H1 (cell line): Measurements from ENCODE around the gene KCNN1. TPM values are rescaled to one million over a fixed set of nuclear protein-coding genes. Genes with fewer than 3 reads are reported as not detected.

Experiments used
- CTCF ChIA-PET: fragments of 300-600 bp; sonication (Branson Sonifier 250); formaldehyde crosslinking; loops from one replicate; lab custom pipeline; 2021; ENCODE audit not compliant: partially characterized antibody; lab: Charles Lee
- POLR2A ChIA-PET: fragments of 300-600 bp; sonication (Branson Sonifier 250); formaldehyde crosslinking; loops from one replicate; lab custom pipeline; 2021; ENCODE audit warnings: inconsistent platforms; ENCODE audit not compliant: partially characterized antibody; lab: Charles Lee
- DNase-seq, 2 experiments: peaks; one replicate each; pipeline versions ENCODE4 v3.0.0 to v3.0.0-alpha.2; 2010 to 2022; ENCODE audit warnings: low spot score in 2 of 2, low read depth in 1 of 2, mixed read lengths in 1 of 2
- FAIRE-seq: peaks from 2 replicates; lab custom pipeline; 2011; peaks lifted over from hg19 to GRCh38; lab: Jason Lieb, UNC
- H2AFZ ChIP-seq: 2 replicates; pipeline ENCODE4 v1.8.1; 2012; ENCODE audit warnings: low read length, inconsistent platforms
- H2AK5ac ChIP-seq: 2 replicates; pipeline ENCODE4 v1.6.1; 2013; ENCODE audit warnings: low read depth, low read length
- H2BK120ac ChIP-seq: replicated peaks from 2 replicates; pipeline ENCODE3; 2013; ENCODE audit warnings: low read depth, low read length, inconsistent platforms
- H2BK12ac ChIP-seq: 2 replicates; pipeline ENCODE4 v1.6.1; 2013; ENCODE audit warnings: low read depth, low read length
- H2BK15ac ChIP-seq: 2 replicates; pipeline ENCODE4 v1.6.1; 2013; ENCODE audit warnings: low read length
- H2BK20ac ChIP-seq: 2 replicates; pipeline ENCODE4 v1.6.1; 2013; ENCODE audit warnings: low read length
- H2BK5ac ChIP-seq: 2 replicates; pipeline ENCODE4 v1.6.1; 2013; ENCODE audit warnings: low read depth, low read length
- H3K14ac ChIP-seq: 2 replicates; pipeline ENCODE4 v1.6.1; 2013; ENCODE audit warnings: inconsistent platforms; ENCODE audit not compliant: insufficient read length
- H3K18ac ChIP-seq: 2 replicates; pipeline ENCODE4 v1.6.1; 2013; ENCODE audit warnings: low read length; ENCODE audit errors: extremely low read depth
- H3K23ac ChIP-seq: 2 replicates; pipeline ENCODE4 v1.6.1; 2013; ENCODE audit warnings: inconsistent platforms; ENCODE audit not compliant: insufficient read length
- H3K23me2 ChIP-seq: 2 replicates; pipeline ENCODE4 v1.6.1; 2013; ENCODE audit warnings: low read depth, low read length
- H3K27ac ChIP-seq: 2 replicates; pipeline ENCODE4 v1.6.1; 2011; ENCODE audit warnings: low read depth, low read length, inconsistent platforms
- H3K27me3 ChIP-seq, 4 experiments: replicated peaks in 1 of 4; 1 replicate in 1 of 4; 2 replicates in 3 of 4; pipeline versions ENCODE4 v1.6.1 to v1.8.1; 2011 to 2013; ENCODE audit warnings: low read length in 3 of 4, mild to moderate bottlenecking in 3 of 4, inconsistent platforms in 2 of 4, mixed read lengths in 2 of 4, moderate library complexity in 1 of 4; ENCODE audit not compliant: control insufficient read depth in 3 of 4, insufficient read depth in 3 of 4; ENCODE audit errors: extremely low read depth in 1 of 4
- H3K36me3 ChIP-seq, 4 experiments: 2 replicates each; pipeline versions ENCODE4 v1.6.1 to v1.8.1; 2011 to 2013; ENCODE audit warnings: mild to moderate bottlenecking in 4 of 4, low read length in 3 of 4, moderate library complexity in 2 of 4, control low read depth in 1 of 4, inconsistent platforms in 1 of 4; ENCODE audit not compliant: insufficient read depth in 4 of 4, control insufficient read depth in 2 of 4
- H3K4ac ChIP-seq: replicated peaks from 2 replicates; pipeline ENCODE3; 2013; ENCODE audit warnings: low read length, low read depth, mixed read lengths, inconsistent platforms; ENCODE audit not compliant: insufficient read length
- H3K4me1 ChIP-seq, 4 experiments: replicated peaks in 1 of 4; 1 replicate in 1 of 4; 2 replicates in 3 of 4; pipeline versions ENCODE4 v1.6.1 to v1.8.1; 2011 to 2013; ENCODE audit warnings: low read length in 3 of 4, inconsistent platforms in 2 of 4, mixed read lengths in 1 of 4; ENCODE audit not compliant: insufficient read depth in 4 of 4, control insufficient read depth in 3 of 4
- H3K4me2 ChIP-seq, 2 experiments: 2 replicates each; pipeline versions ENCODE4 v1.6.1 to v1.8.1; 2011 to 2013; ENCODE audit warnings: low read depth in 2 of 2, low read length in 2 of 2, control low read depth in 1 of 2, inconsistent platforms in 1 of 2, mild to moderate bottlenecking in 1 of 2; ENCODE audit not compliant: insufficient read depth in 1 of 2
- H3K4me3 ChIP-seq, 4 experiments: fragments of 200-600, 300-600 bp in 1 of 4; sonication (generic), shearing (Covaris generic), sonication (Bioruptor Twin) in 1 of 4; 2 replicates each; pipeline versions ENCODE4 v1.5.1 to v1.8.1; 2011 to 2016; ENCODE audit warnings: low read length in 4 of 4, low read depth in 3 of 4, control low read depth in 2 of 4, inconsistent platforms in 2 of 4, mild to moderate bottlenecking in 2 of 4, mixed read lengths in 1 of 4, moderate library complexity in 1 of 4; ENCODE audit not compliant: insufficient read depth in 2 of 4; ENCODE audit errors: extremely low read depth in 1 of 4
- H3K56ac ChIP-seq: replicated peaks from 2 replicates; pipeline ENCODE3; 2013; ENCODE audit warnings: low read depth, mild to moderate bottlenecking, mixed read lengths, low read length, inconsistent platforms; ENCODE audit not compliant: insufficient read length
- H3K79me1 ChIP-seq: 2 replicates; pipeline ENCODE4 v1.6.1; 2013; ENCODE audit warnings: low read depth, low read length, control low read depth
- H3K79me2 ChIP-seq, 2 experiments: 2 replicates each; pipeline versions ENCODE4 v1.6.1 to v1.8.1; 2012 to 2013; ENCODE audit warnings: low read length in 2 of 2, mild to moderate bottlenecking in 2 of 2, inconsistent platforms in 1 of 2; ENCODE audit not compliant: insufficient read depth in 2 of 2, control insufficient read depth in 1 of 2
- H3K9ac ChIP-seq, 4 experiments: replicated peaks in 1 of 4; 1 replicate in 1 of 4; 2 replicates in 3 of 4; pipeline versions ENCODE4 v1.6.1 to v1.8.1; 2011 to 2013; ENCODE audit warnings: low read depth in 3 of 4, low read length in 3 of 4, control low read depth in 2 of 4, mild to moderate bottlenecking in 2 of 4, moderate library complexity in 2 of 4, inconsistent platforms in 1 of 4; ENCODE audit errors: extremely low read depth in 1 of 4
- H3K9me3 ChIP-seq, 2 experiments: 2 replicates each; pipeline versions ENCODE4 v1.6.1 to v1.8.1; 2012 to 2013; ENCODE audit warnings: mild to moderate bottlenecking in 2 of 2, moderate library complexity in 2 of 2, control low read depth in 1 of 2, inconsistent platforms in 1 of 2, low read depth in 1 of 2, low read length in 1 of 2, mixed read lengths in 1 of 2; ENCODE audit not compliant: insufficient read depth in 2 of 2
- H4K20me1 ChIP-seq, 2 experiments: replicated peaks in 1 of 2; 2 replicates each; pipeline versions ENCODE3 to v1.8.1; 2011 to 2013; ENCODE audit warnings: inconsistent platforms in 2 of 2, low read length in 2 of 2, mild to moderate bottlenecking in 1 of 2; ENCODE audit not compliant: insufficient read depth in 2 of 2, control insufficient read depth in 1 of 2
- H4K5ac ChIP-seq: 2 replicates; pipeline ENCODE4 v1.6.1; 2013; ENCODE audit warnings: low read length, low read depth, mixed read lengths, inconsistent platforms; ENCODE audit not compliant: insufficient read length
- H4K8ac ChIP-seq: 2 replicates; pipeline ENCODE4 v1.8.0; 2013; ENCODE audit warnings: mild to moderate bottlenecking, moderate library complexity, low read length, inconsistent platforms; ENCODE audit not compliant: insufficient read depth; ENCODE audit errors: extremely low read depth
- H4K91ac ChIP-seq: replicated peaks from 2 replicates; pipeline ENCODE3; 2013; ENCODE audit warnings: low read length, mixed read lengths, inconsistent platforms; ENCODE audit not compliant: insufficient read length
- KDM4A ChIP-seq: IDR thresholded peaks from one replicate; pipeline ENCODE4 v1.7.1; 2012; ENCODE audit warnings: low read depth, mild to moderate bottlenecking, moderate library complexity, low read length, inconsistent platforms; ENCODE audit not compliant: severe bottlenecking
- YY1 ChIP-seq: IDR thresholded peaks from 2 replicates; pipeline ENCODE4 v1.6.1; 2011; ENCODE audit warnings: low read depth, mild to moderate bottlenecking, low read length
- WGBS, 2 experiments: shearing (Covaris generic) in 1 of 2; methylation state at CpG; one replicate each; pipeline versions ENCODE4 v1.1.6 to v1.1.7; 2013 to 2015; ENCODE audit warnings: low lambda C conversion rate in 2 of 2, mixed read lengths in 2 of 2, inconsistent platforms in 1 of 2, low coverage in 1 of 2, missing lambda C conversion rate in 1 of 2; ENCODE audit not compliant: insufficient replicate concordance in 2 of 2, insufficient coverage in 1 of 2, insufficient read length in 1 of 2; ENCODE audit errors: extremely low coverage in 1 of 2, missing lambda C conversion rate in 1 of 2; 5-methylcytosine and 5-hydroxymethylcytosine counted together
- polyA plus RNA-seq, 7 experiments: library from polyadenylated mRNA; depleted of rRNA in 3 of 7; stranded (reverse) in 5 of 7; unstranded in 2 of 7; fragments of >200 nt in 5 of 7; fragments of 200-250 nt in 2 of 7; gene quantifications; 1 replicate in 5 of 7; 2 replicates in 1 of 7; 4 replicates in 1 of 7; pipeline versions ENCODE4 v1.2.1 to v1.2.3, GENCODE V29; 2011 to 2013; ENCODE audit warnings: missing spikeins in 2 of 7, mixed read lengths in 2 of 7
- total RNA-seq: library from RNA; stranded (reverse); fragmentation: NEBNext Ultra II Directional; extraction: Animal tissue kit (Norgen Biotek cat#: 25700); gene quantifications from 2 replicates; pipeline ENCODE4 v1.2.1, GENCODE V29; 2021

Gene KCNN1
- total and polyA plus RNA-seq, 2 of the 8 experiments (the other 6 are each of a cell fraction or from before 2014, with no cell fraction given) = 11.0 to 12.5 TPM

GRCh38 chr19:17967257-17968051 lies 547 bp downstream of the KCNN1 start:
- H2BK15ac ChIP-seq = no peak overlapping the region
- no peaks in the 10 kb centered on the region for H3K36me3 ChIP-seq
- H3K4me3 ChIP-seq = peak overlapping the region; percentile 55 to 87 (median 72)
- no peak overlapping the region for H2AK5ac ChIP-seq
- CTCF ChIA-PET = interaction anchor here (0.6 to 4.0 kb wide), 9 partner anchors 12 to 859 kb away, joined by 3 to 19 read pairs (median 4); no protein-coding TSS in a partner anchor
- H3K79me2 ChIP-seq = no peaks in the 10 kb centered on the region
- peak overlapping the region; percentile 75; the same call in 1 of the 2 replicates for H4K8ac ChIP-seq
- peak overlapping the region in 2 of 4 experiments; percentile 13 to 36; a peak in 2 of 7 replicates for H3K9ac ChIP-seq
- DNase-seq (peak in 1 of 2 experiments; percentile 57), FAIRE-seq (no peak)
- H3K56ac ChIP-seq = no peak overlapping the region
- no peak overlapping the region for H2BK20ac ChIP-seq
- peak overlapping the region; percentile 89 to 100 for H3K4me2 ChIP-seq
- H3K14ac ChIP-seq = no peak overlapping the region
- POLR2A ChIA-PET = interaction anchor here (0.6 to 6.8 kb wide), 8 partner anchors 9 to 216 kb away, joined by 3 to 23 read pairs (median 4); partner anchors contain the start of gene FCHO1
- H2BK5ac ChIP-seq = no peak overlapping the region
- H4K20me1 ChIP-seq = peaks cover 0 to 2% of the 10 kb centered on the region in 2 experiments
- H2AFZ ChIP-seq = no peak overlapping the region; the same call in 1 of the 2 replicates
- H3K23me2 ChIP-seq = peaks cover 3% of the 10 kb centered on the region
- H3K23ac ChIP-seq = no peak overlapping the region
- H3K4ac ChIP-seq = no peak overlapping the region
- WGBS, 2 experiments = 21% methylated on average over 22 of the region's 35 CpGs; no CpG with 5 or more reads in 1 of the 2 experiments
- peak overlapping the region; percentile 60 for H4K5ac ChIP-seq
- H3K79me1 ChIP-seq = no peaks in the 10 kb centered on the region
- H3K4me1 ChIP-seq = peaks cover 3 to 14% (median 7%) of the 10 kb centered on the region in 4 experiments
- no peaks in the 10 kb centered on the region for H3K9me3 ChIP-seq
- no peak overlapping the region for H2BK120ac ChIP-seq
- TF ChIP-seq KDM4A (peak; percentile 59), YY1 (no peak)
- TF ChIP-seq, all 59 proteins: peak for 1
- Histone ChIP-seq H2BK12ac (no peak overlapping the region), H4K91ac (no peak overlapping the region), H3K27ac (no peak overlapping the region), H3K27me3 (peaks cover 0 to 9% (median 3%) of the 10 kb centered on the region in 4 experiments; a peak in 3 of 7 replicates), H3K18ac (peak overlapping the region; percentile 38)
